Vagina (tissue), 2 donors: ENCODE results near the gene PCNX3. TPM values are rescaled to one million over a fixed set of nuclear protein-coding genes. Genes with fewer than 3 reads are reported as not detected.

ENCODE experiments used
- DNase-seq, 2 donors: peaks; one replicate each; pipeline ENCODE4 v3.0.0-alpha.2; 2017; ENCODE audit errors: extremely low spot score in 2 of 2
- H3K27ac ChIP-seq: fragments of 200-600 bp; sonication (generic); one replicate; pipeline ENCODE4 v1.5.1; 2019
- H3K27me3 ChIP-seq: fragments of 200-600 bp; sonication (generic); one replicate; pipeline ENCODE4 v1.5.1; 2019
- H3K36me3 ChIP-seq, 2 donors: fragments of 200-600 bp; sonication (generic); one replicate each; pipeline ENCODE4 v1.5.1; 2017 to 2019
- H3K4me1 ChIP-seq: fragments of 200-600 bp; sonication (generic); one replicate; pipeline ENCODE4 v1.5.1; 2019
- H3K4me3 ChIP-seq, 2 donors: fragments of 200-600 bp; sonication (generic); 1 replicate in 1 of 2; 2 replicates in 1 of 2; pipeline ENCODE4 v1.5.1; 2016 to 2019
- H3K9me3 ChIP-seq: fragments of 200-600 bp; sonication (generic); one replicate; pipeline ENCODE4 v1.5.1; 2019
- POLR2A ChIP-seq, 2 donors: fragments of 450-650 bp; IDR thresholded peaks; one replicate each; pipeline ENCODE4 v1.6.1; 2017; ENCODE audit warnings: antibody characterized with exemption in 2 of 2, mild to moderate bottlenecking in 2 of 2, moderate library complexity in 2 of 2
- POLR2AphosphoS5 ChIP-seq, 2 donors: sonication (generic); formaldehyde crosslinking; IDR thresholded peaks; one replicate each; pipeline ENCODE4 v1.9.0; 2017; ENCODE audit warnings: antibody characterized with exemption in 2 of 2, mild to moderate bottlenecking in 2 of 2, low read depth in 1 of 2; ENCODE audit not compliant: insufficient read depth in 1 of 2
- intact Hi-C: fragments of 100-400 bp; cut with DNase I; formaldehyde crosslinking; loops from one replicate; pipeline ENCODE4 v1.15.1; 2023
- total RNA-seq: library from RNA; depleted of rRNA; stranded (reverse); fragments of >200 nt; gene quantifications from one replicate; pipeline ENCODE4 v1.2.3, GENCODE V29; 2016
- TF ChIP-seq, protein P1 (sequence below), 3 experiments: fragments of 450-650 bp in 2 of 3; fragments of 200-600 bp in 1 of 3; sonication (generic) in 1 of 3; IDR thresholded peaks; one replicate each; pipeline ENCODE4 v1.5.1; 2017 to 2019; ENCODE audit warnings: antibody characterized with exemption in 3 of 3, mild to moderate bottlenecking in 2 of 3, moderate library complexity in 2 of 3

The PCNX3 gene
- total RNA-seq, 1 donor from 2014 or later, result 24.8 TPM

DNA sequence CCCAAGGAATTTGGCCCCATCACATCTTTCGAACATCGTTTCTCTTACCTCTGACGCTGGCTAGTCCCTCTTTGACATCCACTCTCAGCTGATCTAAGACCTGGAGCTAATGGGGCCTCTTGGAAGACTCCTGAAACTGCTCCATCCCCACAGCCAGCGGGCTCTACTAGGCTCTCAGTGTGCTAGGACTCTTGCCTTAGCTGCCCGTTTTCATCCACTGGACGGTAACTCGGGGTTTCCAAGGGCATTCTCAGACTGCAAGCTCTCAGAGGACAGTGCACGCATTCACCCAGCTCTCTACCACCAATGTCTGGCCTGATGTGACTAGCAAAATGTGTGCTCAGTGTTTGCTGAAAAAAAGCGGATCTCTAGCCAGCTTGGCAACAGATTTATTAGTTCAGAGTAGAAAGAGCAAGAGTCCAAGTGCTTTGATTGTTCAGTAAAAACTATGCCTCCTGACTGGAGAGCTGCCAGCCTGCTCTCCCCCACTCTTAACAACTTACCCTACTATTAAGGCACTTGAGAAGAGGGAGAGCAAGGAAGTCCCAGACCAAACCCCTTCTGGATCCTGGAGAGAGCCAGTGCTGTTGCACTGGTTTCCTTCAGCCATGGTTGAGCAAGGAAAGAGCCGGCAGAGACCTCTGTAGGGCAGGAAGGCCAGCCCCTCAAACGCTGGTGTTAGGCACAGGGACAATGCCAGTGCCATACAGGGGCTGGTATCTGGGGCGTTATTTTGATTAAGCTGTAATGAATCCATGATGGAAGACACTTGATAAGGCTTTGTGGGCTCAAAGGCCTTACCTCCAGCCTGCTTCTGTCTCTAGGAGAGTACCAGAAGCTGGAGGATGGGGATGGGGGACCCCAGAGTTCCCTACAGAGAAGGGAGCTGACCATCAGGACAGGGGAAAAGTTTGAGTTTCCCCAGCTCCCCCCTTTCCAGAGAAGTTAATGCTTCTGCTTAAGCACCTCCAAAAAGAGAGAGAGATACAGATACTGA lies 38.0 kb downstream of the PCNX3 start:
- Histone ChIP-seq H3K36me3 (peaks cover 0 to 47% of the 10 kb centered on the region in 2 donors), H3K4me3 (peak overlapping the region; percentile 51 to 70), H3K9me3 (no peaks in the 10 kb centered on the region), H3K27me3 (no peaks in the 10 kb centered on the region), H3K4me1 (peaks cover 50% of the 10 kb centered on the region), H3K27ac (peak overlapping the region; percentile 97)
- intact Hi-C loops, result no loop called here
- TF ChIP-seq, protein P1, sequence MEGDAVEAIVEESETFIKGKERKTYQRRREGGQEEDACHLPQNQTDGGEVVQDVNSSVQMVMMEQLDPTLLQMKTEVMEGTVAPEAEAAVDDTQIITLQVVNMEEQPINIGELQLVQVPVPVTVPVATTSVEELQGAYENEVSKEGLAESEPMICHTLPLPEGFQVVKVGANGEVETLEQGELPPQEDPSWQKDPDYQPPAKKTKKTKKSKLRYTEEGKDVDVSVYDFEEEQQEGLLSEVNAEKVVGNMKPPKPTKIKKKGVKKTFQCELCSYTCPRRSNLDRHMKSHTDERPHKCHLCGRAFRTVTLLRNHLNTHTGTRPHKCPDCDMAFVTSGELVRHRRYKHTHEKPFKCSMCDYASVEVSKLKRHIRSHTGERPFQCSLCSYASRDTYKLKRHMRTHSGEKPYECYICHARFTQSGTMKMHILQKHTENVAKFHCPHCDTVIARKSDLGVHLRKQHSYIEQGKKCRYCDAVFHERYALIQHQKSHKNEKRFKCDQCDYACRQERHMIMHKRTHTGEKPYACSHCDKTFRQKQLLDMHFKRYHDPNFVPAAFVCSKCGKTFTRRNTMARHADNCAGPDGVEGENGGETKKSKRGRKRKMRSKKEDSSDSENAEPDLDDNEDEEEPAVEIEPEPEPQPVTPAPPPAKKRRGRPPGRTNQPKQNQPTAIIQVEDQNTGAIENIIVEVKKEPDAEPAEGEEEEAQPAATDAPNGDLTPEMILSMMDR (IDR thresholded peaks at IDR 0.05), result no peak
- no peak for TF ChIP-seq POLR2AphosphoS5 (IDR thresholded peaks at IDR 0.05; ENCODE audit: insufficient read depth in 1 of 2, low read depth in 1 of 2)
- no peak for TF ChIP-seq POLR2A (IDR thresholded peaks at IDR 0.05)
- no peak for DNase-seq

DNA sequence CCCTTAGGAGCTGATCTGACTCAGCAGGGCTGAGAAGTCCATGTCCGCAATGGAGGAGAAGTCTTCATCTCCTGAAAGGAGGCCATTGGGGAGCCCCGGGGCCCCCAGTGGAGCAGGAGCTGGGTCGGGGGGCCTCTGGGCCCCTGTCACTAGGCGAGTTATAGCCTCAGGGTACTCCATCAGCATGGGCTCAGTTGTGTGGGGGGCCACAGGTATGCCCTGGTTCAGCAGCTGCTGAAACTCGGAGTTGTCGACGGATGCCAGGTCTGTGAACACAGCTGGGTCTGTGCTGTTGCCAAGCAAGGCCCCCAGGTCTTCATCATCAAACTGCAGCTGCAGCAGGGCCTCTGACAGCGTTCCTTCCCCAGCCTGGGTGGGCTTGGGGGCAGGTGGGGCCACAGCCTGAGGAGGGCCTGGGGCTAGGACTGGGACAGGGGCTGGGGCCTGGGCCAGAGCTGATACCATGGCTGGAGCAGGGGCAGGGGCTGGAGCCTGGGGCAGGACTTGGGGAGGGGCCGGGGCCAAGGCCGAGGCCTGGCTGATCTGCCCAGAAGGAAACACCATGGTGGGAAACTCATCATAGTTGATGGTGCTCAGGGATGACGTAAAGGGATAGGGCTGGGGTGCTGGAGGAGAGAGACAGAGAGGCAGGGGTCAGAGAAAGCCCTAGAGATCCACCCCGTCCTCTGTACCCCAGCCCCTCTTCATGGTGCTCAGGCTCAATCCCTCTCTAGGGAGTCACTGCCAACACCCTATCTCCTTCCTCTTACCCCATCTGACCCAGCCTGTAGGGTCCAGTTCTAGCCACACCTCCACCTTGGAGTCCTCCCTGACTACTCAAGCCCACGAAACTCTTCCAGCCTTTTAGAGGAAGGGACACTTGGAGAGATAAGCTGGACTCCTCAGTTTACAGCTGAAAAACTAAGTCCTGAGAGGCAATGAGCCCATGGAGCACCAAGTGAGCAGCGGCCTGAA lies 39.1 kb downstream of the PCNX3 start:
- TF ChIP-seq, protein P1 (IDR thresholded peaks at IDR 0.05), result no peak
- TF ChIP-seq POLR2A (IDR thresholded peaks at IDR 0.05) (no peak), POLR2AphosphoS5 (IDR thresholded peaks at IDR 0.05; ENCODE audit: insufficient read depth in 1 of 2, low read depth in 1 of 2) (no peak)
- Histone ChIP-seq H3K36me3 (peaks cover 0 to 58% of the 10 kb centered on the region in 2 donors), H3K4me3 (no peak overlapping the region), H3K4me1 (peaks cover 42% of the 10 kb centered on the region), H3K27me3 (no peaks in the 10 kb centered on the region), H3K9me3 (no peaks in the 10 kb centered on the region), H3K27ac (no peak overlapping the region)
- no peak for DNase-seq
- intact Hi-C loops, result no loop called here

DNA sequence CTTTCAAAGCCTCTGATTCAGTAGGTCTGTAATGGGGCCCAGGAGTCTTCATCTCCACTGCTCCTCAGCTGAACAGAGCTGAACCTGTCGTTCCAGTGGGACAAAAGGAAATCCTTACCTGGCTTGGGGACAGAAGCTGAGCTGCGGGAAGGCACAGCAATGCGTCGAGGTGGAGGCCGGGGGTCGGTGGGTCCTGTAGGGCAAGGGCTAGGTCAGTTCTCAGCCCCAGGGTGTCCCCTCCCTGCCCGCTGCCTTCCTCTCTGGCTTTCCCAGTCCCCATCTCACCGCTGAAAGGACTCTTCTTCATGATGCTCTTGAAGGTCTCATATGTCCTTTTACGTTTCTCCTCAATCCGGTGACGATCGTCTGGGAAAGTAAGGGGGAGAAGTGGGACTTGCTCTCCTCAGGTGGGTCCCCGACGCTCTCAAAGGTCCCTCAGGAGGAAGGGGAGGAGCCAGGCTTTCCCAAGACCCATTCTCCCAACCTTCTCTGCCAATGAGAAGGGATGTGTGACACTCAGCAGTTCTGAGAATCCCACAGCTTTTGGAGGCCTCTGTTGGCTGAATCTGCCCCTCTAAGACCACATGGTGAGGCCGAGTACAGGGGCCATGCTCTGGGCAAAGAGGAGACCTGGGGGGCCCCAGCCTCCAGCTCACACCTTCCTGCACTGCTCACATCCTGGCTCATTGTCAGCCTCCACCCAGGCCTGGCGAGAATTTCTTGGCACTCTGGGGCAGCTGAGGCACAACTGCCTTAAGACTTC lies 40.2 kb downstream of the PCNX3 start:
- Histone ChIP-seq H3K27ac (no peak overlapping the region), H3K4me1 (peaks cover 31% of the 10 kb centered on the region)
- TF ChIP-seq POLR2A (IDR thresholded peaks at IDR 0.05) (no peak), POLR2AphosphoS5 (IDR thresholded peaks at IDR 0.05; ENCODE audit: insufficient read depth in 1 of 2, low read depth in 1 of 2) (no peak)
- TF ChIP-seq, protein P1 (IDR thresholded peaks at IDR 0.05), result no peak

DNA sequence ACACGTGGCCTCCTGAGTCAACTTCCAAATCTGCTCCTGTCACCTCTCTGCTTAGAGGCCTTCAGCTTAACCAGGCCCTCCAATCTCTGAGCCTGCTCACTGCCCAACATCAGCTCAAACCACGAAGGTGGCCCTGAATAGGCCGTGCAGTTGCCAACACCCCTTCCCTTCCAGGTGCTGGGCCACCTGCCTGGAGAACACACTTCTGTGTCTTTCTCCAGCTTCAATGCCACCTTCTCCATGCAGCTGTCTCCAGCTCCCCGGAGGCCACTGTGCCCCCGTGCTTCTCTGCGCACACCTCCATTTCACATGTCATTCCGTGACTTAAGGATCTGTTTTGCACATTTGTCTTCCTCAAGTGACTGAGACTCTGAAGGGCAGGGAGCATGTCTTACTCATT lies 41.9 kb downstream of the PCNX3 start:
- Histone ChIP-seq H3K36me3 (peaks cover 0 to 64% of the 10 kb centered on the region in 2 donors), H3K4me3 (no peak overlapping the region), H3K9me3 (no peaks in the 10 kb centered on the region), H3K27me3 (no peaks in the 10 kb centered on the region), H3K27ac (no peak overlapping the region), H3K4me1 (peaks cover 28% of the 10 kb centered on the region)
- TF ChIP-seq, protein P1 (IDR thresholded peaks at IDR 0.05), result no peak
- TF ChIP-seq POLR2AphosphoS5 (IDR thresholded peaks at IDR 0.05; ENCODE audit: insufficient read depth in 1 of 2, low read depth in 1 of 2), result no peak
- no peak for TF ChIP-seq POLR2A (IDR thresholded peaks at IDR 0.05)
- intact Hi-C loops, result no loop called here
- DNase-seq, result peak in 1 of 2 donors; percentile 78

More for the DNA sequence above, 40.2 kb downstream of the PCNX3 start:
- peak in 1 of 2 donors; percentile 80 for DNase-seq
- Histone ChIP-seq H3K4me3 (no peak overlapping the region), H3K9me3 (no peaks in the 10 kb centered on the region), H3K36me3 (peaks cover 0 to 59% of the 10 kb centered on the region in 2 donors), H3K27me3 (no peaks in the 10 kb centered on the region)
- intact Hi-C loops, result no loop called here
